HepG2 (cell line): ENCODE measurements around the gene TOPBP1. TPM values are rescaled to one million over a fixed set of nuclear protein-coding genes. Genes with fewer than 3 reads are reported as not detected.

Experiments
- ARID5B ChIP-seq: IDR thresholded peaks from 2 replicates; pipeline ENCODE4 v1.4.0; 2020; ENCODE audit warnings: mild to moderate bottlenecking, missing genetic modification reagents
- CBFB ChIP-seq: sonication (generic); formaldehyde crosslinking; IDR thresholded peaks from 2 replicates; pipeline ENCODE4 v1.4.0; 2020; ENCODE audit warnings: missing genetic modification reagents
- DDIT3 ChIP-seq: sonication (generic); formaldehyde crosslinking; IDR thresholded peaks from 2 replicates; pipeline ENCODE4 v1.4.0; 2020; ENCODE audit warnings: mild to moderate bottlenecking, missing genetic modification reagents
- HOXA3 ChIP-seq: sonication (generic); formaldehyde crosslinking; IDR thresholded peaks from 2 replicates; pipeline ENCODE4 v1.5.0; 2020; ENCODE audit warnings: missing genetic modification reagents
- LRRFIP1 ChIP-seq: sonication (generic); formaldehyde crosslinking; conservative IDR thresholded peaks from 2 replicates; pipeline ENCODE4 v1.4.0; 2020; ENCODE audit warnings: missing genetic modification reagents
- MED1 ChIP-seq: sonication (generic); formaldehyde crosslinking; IDR thresholded peaks from 2 replicates; pipeline ENCODE4 v1.4.0; 2020; ENCODE audit warnings: missing genetic modification reagents
- MXD3 ChIP-seq: IDR thresholded peaks from 2 replicates; pipeline ENCODE4 v1.6.1; 2016; ENCODE audit warnings: mild to moderate bottlenecking, missing biosample characterization, missing genetic modification reagents
- NR2F6 ChIP-seq, 2 experiments: IDR thresholded peaks; 2 replicates each; pipeline ENCODE4 v1.6.1; 2016; ENCODE audit warnings: antibody characterized with exemption in 1 of 2, mild to moderate bottlenecking in 1 of 2
- TCF7 ChIP-seq: sonication (generic); IDR thresholded peaks from 2 replicates; pipeline ENCODE4 v1.6.1; 2016; ENCODE audit warnings: antibody characterized with exemption, low read depth
- TFDP1 ChIP-seq: IDR thresholded peaks from 2 replicates; pipeline ENCODE4 v1.6.1; 2016; ENCODE audit warnings: missing compliant biosample characterization, missing genetic modification reagents, borderline replicate concordance
- TFE3 ChIP-seq: IDR thresholded peaks from 2 replicates; pipeline ENCODE4 v1.6.1; 2016
- TMF1 ChIP-seq: sonication (generic); formaldehyde crosslinking; IDR thresholded peaks from 2 replicates; pipeline ENCODE4 v1.8.1; 2022; ENCODE audit warnings: low read depth, missing genetic modification reagents
- ZFP36L1 ChIP-seq: sonication (generic); formaldehyde crosslinking; IDR thresholded peaks from 2 replicates; pipeline ENCODE4 v1.8.0; 2022; ENCODE audit warnings: mild to moderate bottlenecking, missing genetic modification reagents, moderate library complexity
- ZNF20 ChIP-seq: sonication (generic); formaldehyde crosslinking; IDR thresholded peaks from 2 replicates; pipeline ENCODE4 v1.4.0; 2020; ENCODE audit warnings: mild to moderate bottlenecking, moderate library complexity, missing genetic modification reagents
- ZNF335 ChIP-seq: sonication (generic); formaldehyde crosslinking; IDR thresholded peaks from 2 replicates; pipeline ENCODE4 v1.4.0; 2020; ENCODE audit warnings: missing genetic modification reagents
- ZNF446 ChIP-seq: sonication (generic); formaldehyde crosslinking; IDR thresholded peaks from 2 replicates; pipeline ENCODE4 v1.5.0; 2020; ENCODE audit warnings: mild to moderate bottlenecking, missing genetic modification reagents
- ZNF720 ChIP-seq: sonication (generic); formaldehyde crosslinking; IDR thresholded peaks from 2 replicates; pipeline ENCODE4 v1.4.0; 2020; ENCODE audit warnings: missing genetic modification reagents
- ZNF740 ChIP-seq: sonication (generic); formaldehyde crosslinking; IDR thresholded peaks from 2 replicates; pipeline ENCODE4 v1.4.0; 2020; ENCODE audit warnings: missing genetic modification reagents
- ZNF768 ChIP-seq: sonication (generic); formaldehyde crosslinking; IDR thresholded peaks from 2 replicates; pipeline ENCODE4 v1.4.0; 2020; ENCODE audit warnings: missing genetic modification reagents
- ZNF841 ChIP-seq: sonication (generic); formaldehyde crosslinking; IDR thresholded peaks from 2 replicates; pipeline ENCODE4 v1.8.1; 2023; ENCODE audit warnings: missing genetic modification reagents, borderline replicate concordance
- polyA plus RNA-seq, 8 experiments: library from polyadenylated mRNA; depleted of rRNA in 3 of 8; stranded (reverse) in 7 of 8; unstranded in 1 of 8; fragments of >200 nt; fragmentation: Illumina TruSeq in 4 of 8; extraction: Trizol in 4 of 8; gene quantifications; 2 replicates each; pipeline versions ENCODE4 v1.2.1 to v1.2.3, GENCODE V29; 2011 to 2016; ENCODE audit warnings: low read depth in 4 of 8, missing spikeins in 1 of 8, mixed read lengths in 1 of 8; ENCODE audit not compliant: insufficient read depth in 1 of 8
- total RNA-seq, 5 experiments: library from RNA; depleted of rRNA; stranded (reverse); fragments of >200 nt; fragmentation: Illumina TruSeq; extraction: Trizol; gene quantifications; 2 replicates each; pipeline ENCODE4 v1.2.3, GENCODE V29; 2016; ENCODE audit warnings: low read depth in 1 of 5

The TOPBP1 gene
- total and polyA plus RNA-seq, 2 of the 13 experiments (the other 11 are each of a cell fraction or from before 2014, with no cell fraction given) = 24.3 to 42.9 TPM

GRCh38 chr3:133675631-133676335, 14.0 kb upstream of the TOPBP1 start (continued):
- TF ChIP-seq LRRFIP1 (CRISPR knock-in tag) = no peak
- peak; percentile 97 for TF ChIP-seq NR2F6 (IDR thresholded peaks at IDR 0.05)
- TF ChIP-seq NR2F6 (CRISPR knock-in tag; IDR thresholded peaks at IDR 0.05) = peak; percentile 97
- peak; percentile 46; the same call in 1 of the 2 replicates for TF ChIP-seq TCF7
- no peak for TF ChIP-seq HOXA3 (CRISPR knock-in tag)
- TF ChIP-seq ZNF446 (CRISPR knock-in tag) = no peak
- TF ChIP-seq DDIT3 (CRISPR knock-in tag) = no peak
- no peak for TF ChIP-seq TMF1 (CRISPR knock-in tag)
- no peak for TF ChIP-seq ZNF335 (CRISPR knock-in tag)
- TF ChIP-seq ZNF20 (CRISPR knock-in tag) = no peak
- peak; percentile 95; the same call in 1 of the 2 replicates for TF ChIP-seq ZNF768
- TF ChIP-seq MED1 (CRISPR knock-in tag) = peak; percentile 91
- 0 out of 2 replicates have a peak, but pooled peaks have one; percentile 7 for TF ChIP-seq ZNF740
- 0 out of 2 replicates have a peak, but pooled peaks have one; percentile 26 for TF ChIP-seq ZFP36L1 (CRISPR knock-in tag)
- TF ChIP-seq CBFB = no peak
- no peak for TF ChIP-seq MXD3
- peak; percentile 97 for TF ChIP-seq TFE3
- no peak for TF ChIP-seq TFDP1 (CRISPR knock-in tag)
- peak; percentile 95 for TF ChIP-seq ARID5B (CRISPR knock-in tag)
- TF ChIP-seq ZNF720 = no peak
- no peak for TF ChIP-seq ZNF841 (CRISPR knock-in tag)
